ENCODE results near the gene RNU6-9. TPM values are rescaled to one million over a fixed set of nuclear protein-coding genes. Genes with fewer than 3 reads are reported as not detected.

The RNU6-9 gene
- total RNA-seq, 1 experiment from 2014 or later: not detected

DNA sequence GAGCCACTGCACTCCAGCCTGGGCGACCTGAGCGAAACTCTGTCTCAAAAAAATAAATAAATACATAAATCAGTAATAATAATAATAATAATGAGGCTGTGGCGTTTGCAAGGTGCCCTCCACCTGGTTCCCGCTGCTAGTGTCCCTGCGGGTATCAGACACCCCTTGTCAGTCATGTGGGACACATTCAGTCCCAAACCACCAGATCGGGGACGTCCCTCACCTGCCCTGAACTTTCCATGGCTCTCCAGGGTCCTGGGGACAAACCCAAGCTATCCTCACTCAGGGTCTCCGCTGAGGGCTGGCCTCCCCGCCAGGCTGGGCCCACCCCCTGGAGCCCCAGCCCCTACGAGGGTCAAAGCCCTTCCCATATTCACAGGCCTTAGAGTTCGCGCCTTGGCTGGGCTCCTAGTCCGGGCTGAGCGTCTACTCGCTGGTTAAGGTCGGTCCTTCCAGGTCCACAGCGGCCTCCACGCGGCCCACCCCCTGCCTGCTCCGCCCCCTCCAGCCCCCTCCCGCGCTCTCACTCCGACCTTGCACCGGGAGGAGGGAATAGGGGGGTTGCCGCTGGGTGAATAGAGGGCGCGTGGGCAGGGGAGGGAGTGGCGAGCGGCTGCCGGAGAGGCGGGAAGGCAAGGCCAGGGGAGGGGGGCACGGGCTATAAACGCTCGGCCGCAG lies 23.5 kb downstream of the RNU6-9 start:
- no peaks in the 10 kb centered on the region for H3K9me3 Mint-ChIP-seq
- ChIA-PET POLR2A (no interaction called here), CTCF (interaction anchor here (1.1 to 2.6 kb wide), 2 partner anchors 8 to 53 kb away, joined by 3 to 10 read pairs; no protein-coding TSS in a partner anchor)
- peak; percentile 13 for ATAC-seq
- TF ChIP-seq ETV6 (CRISPR knock-in tag; IDR thresholded peaks at IDR 0.05): no peak
- TF ChIP-seq TEAD4 (CRISPR knock-in tag; IDR thresholded peaks at IDR 0.05): no peak
- TF ChIP-seq, protein P1, sequence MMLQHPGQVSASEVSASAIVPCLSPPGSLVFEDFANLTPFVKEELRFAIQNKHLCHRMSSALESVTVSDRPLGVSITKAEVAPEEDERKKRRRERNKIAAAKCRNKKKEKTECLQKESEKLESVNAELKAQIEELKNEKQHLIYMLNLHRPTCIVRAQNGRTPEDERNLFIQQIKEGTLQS (CRISPR knock-in tag; conservative IDR thresholded peaks at IDR 0.05): no peak
- TF ChIP-seq, protein P2, sequence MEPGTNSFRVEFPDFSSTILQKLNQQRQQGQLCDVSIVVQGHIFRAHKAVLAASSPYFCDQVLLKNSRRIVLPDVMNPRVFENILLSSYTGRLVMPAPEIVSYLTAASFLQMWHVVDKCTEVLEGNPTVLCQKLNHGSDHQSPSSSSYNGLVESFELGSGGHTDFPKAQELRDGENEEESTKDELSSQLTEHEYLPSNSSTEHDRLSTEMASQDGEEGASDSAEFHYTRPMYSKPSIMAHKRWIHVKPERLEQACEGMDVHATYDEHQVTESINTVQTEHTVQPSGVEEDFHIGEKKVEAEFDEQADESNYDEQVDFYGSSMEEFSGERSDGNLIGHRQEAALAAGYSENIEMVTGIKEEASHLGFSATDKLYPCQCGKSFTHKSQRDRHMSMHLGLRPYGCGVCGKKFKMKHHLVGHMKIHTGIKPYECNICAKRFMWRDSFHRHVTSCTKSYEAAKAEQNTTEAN (CRISPR knock-in tag; IDR thresholded peaks at IDR 0.05): no peak
- no peak for TF ChIP-seq ZNF219 (CRISPR knock-in tag; IDR thresholded peaks at IDR 0.05; ENCODE audit: borderline replicate concordance)
- TF ChIP-seq PRDM15 (CRISPR knock-in tag; IDR thresholded peaks at IDR 0.05): no peak
- no peak for TF ChIP-seq ZNF416 (CRISPR knock-in tag; IDR thresholded peaks at IDR 0.05)
- TF ChIP-seq HMGA2 (CRISPR knock-in tag; IDR thresholded peaks at IDR 0.05): no peak
- no peak for TF ChIP-seq ESRRA (CRISPR knock-in tag; IDR thresholded peaks at IDR 0.05; ENCODE audit: borderline replicate concordance)
- TF ChIP-seq MLX (CRISPR knock-in tag; IDR thresholded peaks at IDR 0.05): no peak
- no peak for TF ChIP-seq NR3C1 (CRISPR knock-in tag; conservative IDR thresholded peaks at IDR 0.05; ENCODE audit: low read depth)
- no peak for TF ChIP-seq MYBL2 (CRISPR knock-in tag; IDR thresholded peaks at IDR 0.05)
- no peak for TF ChIP-seq ZNF423 (CRISPR knock-in tag; IDR thresholded peaks at IDR 0.05)
- TF ChIP-seq EMX1 (CRISPR knock-in tag; IDR thresholded peaks at IDR 0.05): no peak
- TF ChIP-seq FOXJ3 (CRISPR knock-in tag; IDR thresholded peaks at IDR 0.05; ENCODE audit: borderline replicate concordance): no peak
- TF ChIP-seq SMAD4 (CRISPR knock-in tag; IDR thresholded peaks at IDR 0.05): no peak
- no peak for TF ChIP-seq JAZF1 (CRISPR knock-in tag; IDR thresholded peaks at IDR 0.05)
- TF ChIP-seq TCF7 (CRISPR knock-in tag; IDR thresholded peaks at IDR 0.05; ENCODE audit: low read depth): no peak
- no peak for TF ChIP-seq CTCF (IDR thresholded peaks at IDR 0.05)
- H3K27me3 Mint-ChIP-seq (ENCODE audit: low read depth): peaks cover 68% of the 10 kb centered on the region
- DNase-seq (ENCODE audit: low spot score): peak; percentile 48
- peak overlapping the region; percentile 57 for H3K4me3 Mint-ChIP-seq
- H3K4me1 Mint-ChIP-seq: peaks cover 3% of the 10 kb centered on the region
- H3K36me3 Mint-ChIP-seq: no peaks in the 10 kb centered on the region
- H3K27ac Mint-ChIP-seq: no peak overlapping the region

All from WTC11 (cell line).